Kidney (tissue), 14 donors: ENCODE measurements around the gene ARL2. TPM values are rescaled to one million over a fixed set of nuclear protein-coding genes. Genes with fewer than 3 reads are reported as not detected.
A peak's percentile ranks its signal among the peaks of the same experiment; 100 is the strongest.
"Not testable (repeated sequence)": the region's sequence is repeated elsewhere in the genome, so short reads cannot be mapped to it uniquely, and the experiment has no call there.

Source experiments
- DNase-seq, 5 donors: peaks; one replicate each; pipeline ENCODE4 v3.0.0-alpha.2; 2013 to 2020
- FAIRE-seq: peaks from 2 replicates; lab custom pipeline; 2012; peaks lifted over from hg19 to GRCh38; lab: Jason Lieb, UNC
- H3K27ac ChIP-seq, 2 donors: one replicate each; pipeline ENCODE4 v1.7.0; 2013; ENCODE audit warnings: low read depth in 2 of 2, low read length in 2 of 2, inconsistent platforms in 1 of 2
- H3K27me3 ChIP-seq: one replicate; pipeline ENCODE4 v1.7.1; 2013; ENCODE audit warnings: low read length, inconsistent platforms; ENCODE audit not compliant: control insufficient read depth, insufficient read depth
- H3K36me3 ChIP-seq, 3 donors: one replicate each; pipeline versions ENCODE4 v1.7.0 to v1.7.1; 2013; ENCODE audit warnings: low read length in 3 of 3, control low read depth in 1 of 3, inconsistent platforms in 1 of 3; ENCODE audit not compliant: insufficient read depth in 3 of 3, control insufficient read depth in 2 of 3
- H3K4me1 ChIP-seq, 3 donors: one replicate each; pipeline versions ENCODE4 v1.7.0 to v1.7.1; 2013; ENCODE audit warnings: low read length in 3 of 3, inconsistent platforms in 1 of 3, low read depth in 1 of 3; ENCODE audit not compliant: control insufficient read depth in 2 of 3, insufficient read depth in 2 of 3
- H3K4me3 ChIP-seq, 3 donors: one replicate each; pipeline versions ENCODE4 v1.7.0 to v1.8.1; 2013; ENCODE audit warnings: low read length in 3 of 3, control low read depth in 1 of 3, inconsistent platforms in 1 of 3
- H3K9ac ChIP-seq, 3 donors: one replicate each; pipeline versions ENCODE4 v1.7.0 to v1.7.1; 2013; ENCODE audit warnings: low read length in 3 of 3, control low read depth in 1 of 3, inconsistent platforms in 1 of 3
- H3K9me3 ChIP-seq, 3 donors: one replicate each; pipeline versions ENCODE4 v1.7.0 to v1.7.1; 2013; ENCODE audit warnings: low read length in 3 of 3, control low read depth in 1 of 3, inconsistent platforms in 1 of 3; ENCODE audit not compliant: control insufficient read depth in 2 of 3, insufficient read depth in 1 of 3
- intact Hi-C: fragments of 100-400 bp; cut with DNase I; formaldehyde crosslinking; loops from one replicate; pipeline ENCODE4 v1.11.1; 2022
- polyA plus RNA-seq: library from polyadenylated mRNA; stranded (reverse); fragments of 350-450 nt; fragmentation: Illumina TruSeq; extraction: RNeasy Lipid Tissue Mini Kit (QIAGEN cat#74804); gene quantifications from one replicate; pipeline ENCODE4 v1.2.3, GENCODE V29; 2014; ENCODE audit warnings: low read depth, low replicate concordance; ENCODE audit not compliant: insufficient read depth
- total RNA-seq: library from RNA; stranded (reverse); fragmentation: NEBNext Ultra II Directional; extraction: Animal tissue kit (Norgen Biotek cat#: 25700); gene quantifications from one replicate; pipeline ENCODE4 v1.2.1, GENCODE V29; 2021
- TF ChIP-seq, protein P1 (sequence below): IDR thresholded peaks from 3 replicates; pipeline ENCODE4 v1.5.1; 2012; ENCODE audit warnings: mild to moderate bottlenecking, moderate library complexity, borderline replicate concordance; ENCODE audit not compliant: insufficient read depth; ENCODE audit errors: extremely low read depth
- donor health status: control.
- donor health status: control.
- donor health status: control.
- donor health status: control.
- donor health status: control.
- donor health status: DM: yes; HTN: yes; CAD: no.
- donor health status: Normal renal cell carcinoma (clear cell type).

The ARL2 gene
- total and polyA plus RNA-seq, 2 donors from 2014 or later, result 91.6 to 284 TPM

DNA sequence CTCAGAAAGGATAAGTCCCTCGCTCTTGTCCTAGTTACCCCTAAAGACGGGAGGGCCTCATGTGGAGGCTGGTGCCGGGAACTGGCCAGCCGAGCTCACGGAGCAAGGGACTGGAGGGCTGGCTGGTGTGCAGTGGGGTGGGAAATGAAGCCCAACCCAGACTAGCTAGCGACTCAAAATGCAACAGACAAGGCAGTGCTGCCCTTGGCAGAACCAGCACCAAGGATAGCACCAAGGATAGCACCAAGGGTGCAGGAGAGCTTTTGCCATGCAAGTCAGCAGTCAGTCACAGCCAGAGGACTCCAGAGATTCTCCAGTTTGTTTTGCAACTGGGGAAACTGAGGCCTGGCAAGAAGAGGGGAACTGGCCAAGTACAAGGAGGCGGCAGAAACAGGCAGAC is 10.7 kb upstream of the ARL2 start:
- Histone ChIP-seq H3K27ac (no peak overlapping the region), H3K4me3 (no peak overlapping the region), H3K36me3 (no peaks in the 10 kb centered on the region), H3K27me3 (no peaks in the 10 kb centered on the region), H3K4me1 (peaks cover 0 to 9% (median 0%) of the 10 kb centered on the region in 3 donors), H3K9ac (no peak overlapping the region), H3K9me3 (no peaks in the 10 kb centered on the region)
- no peak for FAIRE-seq
- TF ChIP-seq, protein P1, sequence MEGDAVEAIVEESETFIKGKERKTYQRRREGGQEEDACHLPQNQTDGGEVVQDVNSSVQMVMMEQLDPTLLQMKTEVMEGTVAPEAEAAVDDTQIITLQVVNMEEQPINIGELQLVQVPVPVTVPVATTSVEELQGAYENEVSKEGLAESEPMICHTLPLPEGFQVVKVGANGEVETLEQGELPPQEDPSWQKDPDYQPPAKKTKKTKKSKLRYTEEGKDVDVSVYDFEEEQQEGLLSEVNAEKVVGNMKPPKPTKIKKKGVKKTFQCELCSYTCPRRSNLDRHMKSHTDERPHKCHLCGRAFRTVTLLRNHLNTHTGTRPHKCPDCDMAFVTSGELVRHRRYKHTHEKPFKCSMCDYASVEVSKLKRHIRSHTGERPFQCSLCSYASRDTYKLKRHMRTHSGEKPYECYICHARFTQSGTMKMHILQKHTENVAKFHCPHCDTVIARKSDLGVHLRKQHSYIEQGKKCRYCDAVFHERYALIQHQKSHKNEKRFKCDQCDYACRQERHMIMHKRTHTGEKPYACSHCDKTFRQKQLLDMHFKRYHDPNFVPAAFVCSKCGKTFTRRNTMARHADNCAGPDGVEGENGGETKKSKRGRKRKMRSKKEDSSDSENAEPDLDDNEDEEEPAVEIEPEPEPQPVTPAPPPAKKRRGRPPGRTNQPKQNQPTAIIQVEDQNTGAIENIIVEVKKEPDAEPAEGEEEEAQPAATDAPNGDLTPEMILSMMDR, result no peak
- peak in 3 of 5 donors; percentile 38 to 39 (median 39) for DNase-seq
- intact Hi-C loops, result no loop called here

DNA sequence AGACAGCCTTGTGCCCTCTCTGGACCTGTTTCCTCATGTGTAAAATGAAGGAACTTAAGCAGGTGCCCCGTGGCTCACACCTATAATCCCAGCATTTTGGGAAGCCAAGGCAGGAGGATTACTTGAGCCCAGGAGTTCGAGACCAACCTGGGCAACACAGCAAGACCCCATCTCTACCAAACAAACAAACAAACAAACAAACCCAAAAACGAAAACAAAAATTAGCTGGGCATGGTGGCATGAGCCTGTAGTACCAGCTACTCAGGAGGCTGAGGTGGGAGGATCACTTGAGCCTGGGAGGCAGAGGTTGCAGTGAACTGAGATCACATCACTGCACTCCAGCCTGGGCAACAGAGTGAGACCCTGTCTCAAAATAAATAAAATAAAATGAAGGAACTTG is 10.0 kb upstream of the ARL2 start:
- H3K9me3 ChIP-seq, H3K27ac ChIP-seq, H3K27me3 ChIP-seq, H3K4me1 ChIP-seq, DNase-seq, H3K4me3 ChIP-seq, H3K9ac ChIP-seq, intact Hi-C loops, FAIRE-seq, H3K36me3 ChIP-seq: not testable (repeated sequence)

DNA sequence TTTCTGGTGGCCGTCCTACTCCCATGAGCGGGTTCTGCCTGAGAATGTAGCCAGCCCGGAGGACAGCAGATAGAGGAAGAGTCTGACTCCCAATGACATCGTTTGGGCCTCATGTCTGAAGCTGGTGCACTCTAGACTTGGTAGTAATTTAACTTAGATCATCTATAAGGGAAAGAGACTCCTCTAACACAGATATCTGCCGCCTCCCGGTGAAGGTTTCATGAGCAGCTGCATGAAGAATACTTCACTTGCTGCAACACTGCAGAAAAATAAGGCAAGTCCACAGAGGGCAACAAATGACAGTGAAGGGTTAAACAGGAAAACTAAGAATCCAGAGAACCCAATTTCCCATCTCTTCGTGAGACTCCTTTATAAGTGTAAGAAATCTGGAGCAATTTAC is 5.9 kb upstream of the ARL2 start:
- no peak for DNase-seq
- Histone ChIP-seq H3K4me3 (no peak overlapping the region), H3K27ac (no peak overlapping the region), H3K27me3 (no peaks in the 10 kb centered on the region), H3K4me1 (peaks cover 0 to 2% (median 1%) of the 10 kb centered on the region in 3 donors), H3K9ac (no peak overlapping the region), H3K9me3 (no peaks in the 10 kb centered on the region), H3K36me3 (no peaks in the 10 kb centered on the region)
- intact Hi-C loops, result no loop called here
- TF ChIP-seq, protein P1, result no peak
- FAIRE-seq, result no peak

DNA sequence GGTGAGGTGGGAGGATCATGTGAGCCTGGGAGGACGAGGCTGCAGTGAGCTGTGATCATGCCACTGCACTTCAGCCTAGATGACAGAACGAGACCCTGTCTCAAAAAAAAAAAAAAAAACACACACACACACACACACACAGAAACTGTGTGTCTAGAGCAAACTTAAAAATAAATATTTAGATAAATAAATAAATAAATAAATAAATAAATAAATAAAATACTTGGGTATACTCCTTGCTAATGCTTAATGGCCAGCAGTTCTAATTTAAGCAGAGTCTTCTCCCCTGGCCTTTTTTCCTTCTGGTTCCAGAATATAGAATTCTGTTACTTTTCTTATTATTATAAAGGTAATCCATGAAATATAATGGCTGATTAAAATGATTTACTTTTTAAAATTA is 5.1 kb upstream of the ARL2 start:
- H3K9ac ChIP-seq, result no peak overlapping the region
- H3K27me3 ChIP-seq, result no peaks in the 10 kb centered on the region
- FAIRE-seq (no peak), DNase-seq (no peak)
- TF ChIP-seq, protein P1, result no peak
- H3K36me3 ChIP-seq, result no peaks in the 10 kb centered on the region
- H3K4me1 ChIP-seq, result peaks cover 0 to 6% (median 5%) of the 10 kb centered on the region in 3 donors
- intact Hi-C loops, result no loop called here
- H3K27ac ChIP-seq, result no peak overlapping the region
- no peak overlapping the region for H3K4me3 ChIP-seq
- no peaks in the 10 kb centered on the region for H3K9me3 ChIP-seq
